Activated CD4-positive, alpha-beta T cell treated with anti-CD3 and anti-CD28 coated beads, Interleukin-2, Interleukin-6, amounts not matched to agents 100 ng/mL and 50 ng/mL, durations not matched to agents 16 hours and 8 hours (primary cell): ENCODE data around the gene DOK6.
A peak's percentile ranks its signal among the peaks of the same experiment; 100 is the strongest.

Source experiments
- DNase-seq: peaks from one replicate; pipeline ENCODE4 v3.0.0-alpha.2; 2020

DOK6 gene

GRCh38 chr18:69444221-69444620, 43.5 kb downstream of the DOK6 start:
- DNase-seq, result no peak

GRCh38 chr18:69447886-69448285, 47.2 kb downstream of the DOK6 start:
- no peak for DNase-seq

GRCh38 chr18:69455125-69455524, 54.4 kb downstream of the DOK6 start:
- DNase-seq, result no peak

- peak; percentile 54 for DNase-seq
Measured at GRCh38 chr18:69469444-69469919, 68.8 kb downstream of the DOK6 start.

- DNase-seq, result no peak
Measured at GRCh38 chr18:69480460-69480859, 79.8 kb downstream of the DOK6 start.

GRCh38 chr18:69483574-69483973, 82.9 kb downstream of the DOK6 start:
- DNase-seq, result no peak

GRCh38 chr18:69484699-69485396, 84.2 kb downstream of the DOK6 start:
- DNase-seq, result no peak

GRCh38 chr18:69487488-69488394, 87.1 kb downstream of the DOK6 start:
- DNase-seq, result no peak

GRCh38 chr18:69490072-69490471, 89.4 kb downstream of the DOK6 start:
- no peak for DNase-seq

GRCh38 chr18:69490813-69491212, 90.1 kb downstream of the DOK6 start:
- no peak for DNase-seq

- DNase-seq, result no peak
Measured at GRCh38 chr18:69491576-69491975, 90.9 kb downstream of the DOK6 start.

GRCh38 chr18:69492861-69493260, 92.2 kb downstream of the DOK6 start:
- DNase-seq, result no peak

GRCh38 chr18:69494841-69495240, 94.2 kb downstream of the DOK6 start:
- no peak for DNase-seq

GRCh38 chr18:69495338-69495737, 94.7 kb downstream of the DOK6 start:
- DNase-seq, result no peak

GRCh38 chr18:69495841-69496533, 95.3 kb downstream of the DOK6 start:
- no peak for DNase-seq

GRCh38 chr18:69518989-69519388, 118.3 kb downstream of the DOK6 start:
- no peak for DNase-seq

GRCh38 chr18:69523582-69523981, 122.9 kb downstream of the DOK6 start:
- DNase-seq, result no peak

GRCh38 chr18:69528435-69528834, 127.7 kb downstream of the DOK6 start:
- DNase-seq, result no peak

- no peak for DNase-seq
Measured at GRCh38 chr18:69529151-69529550, 128.5 kb downstream of the DOK6 start.

- DNase-seq, result no peak
Measured at GRCh38 chr18:69531973-69532372, 131.3 kb downstream of the DOK6 start.

- no peak for DNase-seq
Measured at GRCh38 chr18:69537183-69537582, 136.5 kb downstream of the DOK6 start.

- DNase-seq, result no peak
Measured at GRCh38 chr18:69538849-69539248, 138.2 kb downstream of the DOK6 start.

- no peak for DNase-seq
Measured at GRCh38 chr18:69539404-69539803, 138.7 kb downstream of the DOK6 start.
